ENCODE data around the gene FBXL5. TPM values are rescaled to one million over a fixed set of nuclear protein-coding genes. Genes with fewer than 3 reads are reported as not detected.
A peak's percentile ranks its signal among the peaks of the same experiment; 100 is the strongest.

FBXL5 gene
- total and polyA plus RNA-seq, 2 donors (not counting 1 experiment from before 2014, with no cell fraction given): 21.2 to 41.0 TPM

DNA sequence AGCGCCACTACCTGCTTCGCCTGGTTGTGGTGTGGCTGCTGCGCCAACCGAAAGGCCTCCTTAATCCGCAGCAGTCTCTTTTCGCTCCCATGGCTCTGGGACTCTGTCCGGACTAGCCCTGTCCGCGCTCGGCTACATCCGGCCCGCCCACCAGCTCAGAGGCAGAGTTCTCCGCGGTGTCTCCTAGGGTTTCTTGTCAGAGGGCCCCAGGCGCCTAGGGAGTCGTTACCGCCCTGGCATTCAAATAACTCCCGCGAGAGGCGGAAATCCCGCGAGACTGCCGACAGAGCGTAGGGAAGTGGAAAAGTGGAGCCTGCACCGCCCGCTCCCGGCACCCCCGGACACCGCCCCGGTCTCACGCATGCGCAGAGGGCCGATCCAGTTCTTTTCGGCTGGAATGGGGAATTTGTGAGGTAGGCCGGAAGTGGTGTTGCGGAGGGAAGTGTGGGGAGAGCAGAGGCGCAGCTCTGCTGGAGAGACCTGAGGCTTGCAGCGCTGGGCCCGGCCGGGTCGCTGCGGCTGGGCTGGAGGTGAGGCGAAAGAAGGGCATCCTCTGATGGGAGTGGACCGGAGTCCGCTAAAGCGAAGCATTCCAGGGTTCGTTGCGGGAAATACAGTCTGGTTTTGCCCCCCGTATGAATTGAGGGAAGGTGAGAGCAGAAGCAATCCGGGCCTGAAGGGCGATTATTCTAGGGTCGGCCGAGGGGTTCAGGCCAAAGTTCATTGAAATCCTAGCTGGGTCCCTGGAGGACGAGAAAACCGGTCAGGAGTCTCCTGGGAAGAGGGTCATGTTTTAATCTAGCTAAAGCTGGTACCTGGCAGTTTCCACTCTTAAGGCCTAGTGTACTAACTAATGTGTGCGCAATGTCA, 26.4 kb upstream of the FBXL5 start, which contains the start of gene FAM200B:
Gene FAM200B (plus strand): TSS at position 456 of the 870 bp plus-strand sequence. CDS start 5,151 bp downstream, outside the sequence.
- peak within 1 kb of the TSS; percentile 83 to 99 (median 89) for H3K4me3 ChIP-seq (ENCODE audit: control extremely low read depth in 1 of 5, extremely low read depth in 1 of 5, insufficient read depth in 1 of 5, low read depth in 2 of 5, low read length in 4 of 5)
- Mint-ChIP-seq H3K9me3 (ENCODE audit: insufficient read depth) (no peaks in the 10 kb centered on the region), H3K27me3 (no peaks in the 10 kb centered on the region), H3K27ac (peak within 1 kb of the TSS; percentile 89), H3K4me1 (peaks cover 22% of the 10 kb centered on the region), H3K4me3 (peak within 1 kb of the TSS; percentile 95)
- peak within 1 kb of the TSS; percentile 68 to 80 for H3K27ac ChIP-seq (ENCODE audit: low read length in 2 of 2)
- peaks cover 8 to 16% of the 10 kb centered on the region in 2 donors for H3K4me1 ChIP-seq (ENCODE audit: control insufficient read depth in 2 of 2, insufficient read depth in 2 of 2, low read length in 2 of 2)
- no peaks in the 10 kb centered on the region for H3K27me3 ChIP-seq (replicated peaks in 1 of 4; ENCODE audit: control extremely low read depth in 1 of 4, control insufficient read depth in 3 of 4, insufficient read depth in 4 of 4, low read length in 3 of 4)
- peak within 1 kb of the TSS; percentile 98 for H3K9ac ChIP-seq (ENCODE audit: low read length)
- H3K4me2 ChIP-seq (replicated peaks; ENCODE audit: low read depth, low read length, poor library complexity, severe bottlenecking): peak within 1 kb of the TSS; percentile 82
- intact Hi-C loops (cut with micrococcal nuclease): loop anchor here (1.0 to 5.0 kb wide), 4 partner anchors 26 to 678 kb away; partner anchors contain the start of genes FBXL5 and TAPT1
- POLR2A ChIA-PET: interaction anchor here (0.6 to 2.3 kb wide), 2 partner anchors 22 to 26 kb away, joined by 3 to 8 read pairs; partner anchors contain the start of gene FBXL5
- no peaks in the 10 kb centered on the region for H4K20me1 ChIP-seq (ENCODE audit: control insufficient read depth, insufficient read depth, low read length, poor library complexity, severe bottlenecking)
- no peak for TF ChIP-seq CTCF (IDR thresholded peaks at IDR 0.05)
- DNase-seq (peak; percentile 96), ATAC-seq (ENCODE audit: low read depth) (peak; percentile 98)
- no peaks in the 10 kb centered on the region for H3K9me3 ChIP-seq (ENCODE audit: control extremely low read depth in 1 of 3, control insufficient read depth in 2 of 3, insufficient read depth in 1 of 3, low read length in 2 of 3)
- peaks cover 2 to 9% of the 10 kb centered on the region in 2 experiments for H3K36me3 ChIP-seq (replicated peaks in 1 of 2; ENCODE audit: control extremely low read depth in 1 of 2, control insufficient read depth in 1 of 2, extremely low read depth in 1 of 2, insufficient read depth in 2 of 2, low read length in 1 of 2)
- CTCF ChIA-PET: interaction anchor here (0.9 to 2.1 kb wide), 3 partner anchors 27 to 201 kb away, joined by 3 to 9 read pairs (median 3); partner anchors contain the start of gene FBXL5
- H3K79me2 ChIP-seq (ENCODE audit: control insufficient read depth, insufficient read depth, low read length): peaks cover 24% of the 10 kb centered on the region
- H2AFZ ChIP-seq (ENCODE audit: insufficient read depth, low read depth, low read length, poor library complexity, severe bottlenecking): peak within 1 kb of the TSS; percentile 97
- under 1% methylated on average over 55 of the region's 56 CpGs for WGBS (ENCODE audit: insufficient coverage)

DNA sequence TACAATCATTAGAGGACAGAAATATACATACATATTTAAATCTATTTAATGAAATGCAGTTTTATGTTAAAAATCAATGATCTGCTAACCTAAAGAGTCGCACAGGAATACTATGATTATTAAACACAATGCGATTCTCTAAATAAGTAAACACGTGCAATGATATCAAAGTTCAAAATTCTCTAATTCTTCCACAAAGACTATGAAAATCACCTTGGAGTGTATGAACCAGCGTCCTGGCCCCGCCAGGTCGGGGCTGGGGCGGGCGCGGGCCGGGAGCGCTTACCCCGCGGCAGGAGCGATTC, 25.9 kb upstream of the FBXL5 start:
- Histone ChIP-seq H3K79me2 (ENCODE audit: control insufficient read depth, insufficient read depth, low read length) (peaks cover 24% of the 10 kb centered on the region), H3K4me1 (ENCODE audit: control insufficient read depth in 2 of 2, insufficient read depth in 2 of 2, low read length in 2 of 2) (peaks cover 8 to 16% of the 10 kb centered on the region in 2 donors), H3K27ac (ENCODE audit: low read length in 2 of 2) (peak overlapping the region; percentile 68 to 80), H3K9me3 (ENCODE audit: control extremely low read depth in 1 of 3, control insufficient read depth in 2 of 3, insufficient read depth in 1 of 3, low read length in 2 of 3) (no peaks in the 10 kb centered on the region), H3K4me2 (replicated peaks; ENCODE audit: low read depth, low read length, poor library complexity, severe bottlenecking) (peak overlapping the region; percentile 82), H3K36me3 (replicated peaks in 1 of 2; ENCODE audit: control extremely low read depth in 1 of 2, control insufficient read depth in 1 of 2, extremely low read depth in 1 of 2, insufficient read depth in 2 of 2, low read length in 1 of 2) (peaks cover 0 to 5% of the 10 kb centered on the region in 2 experiments), H3K4me3 (ENCODE audit: control extremely low read depth in 1 of 5, extremely low read depth in 1 of 5, insufficient read depth in 1 of 5, low read depth in 2 of 5, low read length in 4 of 5) (peak overlapping the region; percentile 83 to 99 (median 89)), H3K9ac (ENCODE audit: low read length) (peak overlapping the region; percentile 98), H4K20me1 (ENCODE audit: control insufficient read depth, insufficient read depth, low read length, poor library complexity, severe bottlenecking) (no peaks in the 10 kb centered on the region), H3K27me3 (replicated peaks in 1 of 4; ENCODE audit: control extremely low read depth in 1 of 4, control insufficient read depth in 3 of 4, insufficient read depth in 4 of 4, low read length in 3 of 4) (no peaks in the 10 kb centered on the region), H2AFZ (ENCODE audit: insufficient read depth, low read depth, low read length, poor library complexity, severe bottlenecking) (peak overlapping the region; percentile 97)
- H3K4me1 Mint-ChIP-seq: peaks cover 22% of the 10 kb centered on the region
- WGBS (ENCODE audit: insufficient coverage): 0% methylated on average over 11 of the region's 14 CpGs
- ChIA-PET POLR2A (interaction anchor here (0.6 to 2.3 kb wide), 2 partner anchors 21 to 25 kb away, joined by 3 to 8 read pairs; partner anchors contain the start of gene FBXL5), CTCF (interaction anchor here (2.1 kb wide), 1 partner anchor 26 kb away, joined by 9 read pairs; the partner anchor contains the start of gene FBXL5)
- H3K4me3 Mint-ChIP-seq: peak overlapping the region; percentile 95
- ATAC-seq (ENCODE audit: low read depth) (no peak), DNase-seq (no peak)
- no peaks in the 10 kb centered on the region for H3K27me3 Mint-ChIP-seq
- H3K27ac Mint-ChIP-seq: no peak overlapping the region
- intact Hi-C loops (cut with micrococcal nuclease): loop anchor here (1.0 to 5.0 kb wide), 4 partner anchors 26 to 678 kb away; partner anchors contain the start of genes FBXL5 and TAPT1
- no peak for TF ChIP-seq EZH2 (IDR thresholded peaks at IDR 0.05; ENCODE audit: borderline replicate concordance, insufficient read depth, low read depth, low read length, poor library complexity, severe bottlenecking)
- no peak for TF ChIP-seq CTCF (IDR thresholded peaks at IDR 0.05)
- no peaks in the 10 kb centered on the region for H3K9me3 Mint-ChIP-seq (ENCODE audit: insufficient read depth)
